Kidney epithelial cell (primary cell): ENCODE measurements around the gene WSB1. TPM values are rescaled to one million over a fixed set of nuclear protein-coding genes. Genes with fewer than 3 reads are reported as not detected.
"Not testable (repeated sequence)": the region's sequence is repeated elsewhere in the genome, so short reads cannot be mapped to it uniquely, and the experiment has no call there.

Experiments
- DNase-seq: peaks from one replicate; pipeline ENCODE4 v3.0.0-alpha.2; 2010; ENCODE audit warnings: low read depth
- H3K27me3 ChIP-seq: 2 replicates; pipeline ENCODE4 v1.6.0; 2011; ENCODE audit warnings: low read length; ENCODE audit not compliant: control insufficient read depth, insufficient read depth
- H3K36me3 ChIP-seq: 2 replicates; pipeline ENCODE4 v1.5.1; 2011; ENCODE audit warnings: low read length; ENCODE audit not compliant: control insufficient read depth, insufficient read depth
- H3K4me3 ChIP-seq: 2 replicates; pipeline ENCODE4 v1.5.1; 2011; ENCODE audit warnings: low read depth, mild to moderate bottlenecking, control low read depth, low read length
- CTCF ChIP-seq: IDR thresholded peaks from 2 replicates; pipeline ENCODE4 v1.5.1; 2011; ENCODE audit warnings: mild to moderate bottlenecking, moderate library complexity, low read length, control low read depth, inconsistent platforms; ENCODE audit not compliant: insufficient read depth, poor library complexity, severe bottlenecking
- total RNA-seq: library from RNA; depleted of rRNA; stranded (reverse); fragments of >200 nt; gene quantifications from 2 replicates; pipeline ENCODE4 v1.2.3, GENCODE V29; 2015

The WSB1 gene
- total RNA-seq, 1 donor from 2014 or later, result 127 TPM

GRCh38 chr17:27247958-27248342 is 46.0 kb upstream of the WSB1 start:
- Histone ChIP-seq H3K4me3 (no peak overlapping the region), H3K36me3 (no peaks in the 10 kb centered on the region), H3K27me3 (no peaks in the 10 kb centered on the region)
- no peak for TF ChIP-seq CTCF
- no peak for DNase-seq

DNA sequence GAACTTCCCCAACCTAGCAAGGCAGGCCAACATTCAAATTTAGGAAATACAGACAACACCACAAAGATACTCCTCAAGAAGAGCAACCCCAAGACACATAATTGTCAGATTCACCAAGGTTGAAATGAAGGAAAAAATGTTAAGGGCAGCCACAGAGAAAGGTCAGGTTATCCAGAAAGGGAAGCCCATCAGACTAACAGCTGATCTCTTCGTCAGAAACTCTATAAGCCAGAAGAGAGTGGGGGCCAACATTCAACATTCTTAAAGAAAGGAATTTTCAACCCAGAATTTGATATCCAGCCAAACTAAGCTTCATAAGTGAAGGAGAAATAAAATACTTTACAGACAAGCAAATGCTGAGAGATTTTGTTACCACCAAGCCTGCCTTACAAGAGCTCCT is 43.1 kb upstream of the WSB1 start:
- H3K27me3 ChIP-seq, H3K36me3 ChIP-seq, H3K4me3 ChIP-seq, DNase-seq: not testable (repeated sequence)

GRCh38 chr17:27254802-27255201 is 39.1 kb upstream of the WSB1 start:
- DNase-seq, H3K36me3 ChIP-seq, H3K4me3 ChIP-seq, H3K27me3 ChIP-seq: not testable (repeated sequence)

- no peak for DNase-seq
- Histone ChIP-seq H3K36me3 (no peaks in the 10 kb centered on the region), H3K27me3 (no peaks in the 10 kb centered on the region), H3K4me3 (no peak overlapping the region)
- no peak for TF ChIP-seq CTCF
These were observed 37.5 kb upstream of the WSB1 start for GRCh38 chr17:27256225-27257030.

- Histone ChIP-seq H3K36me3 (no peaks in the 10 kb centered on the region), H3K27me3 (no peaks in the 10 kb centered on the region), H3K4me3 (no peak overlapping the region)
- TF ChIP-seq CTCF, result no peak
- no peak for DNase-seq
These were observed 36.9 kb upstream of the WSB1 start for GRCh38 chr17:27257031-27257357.

DNA sequence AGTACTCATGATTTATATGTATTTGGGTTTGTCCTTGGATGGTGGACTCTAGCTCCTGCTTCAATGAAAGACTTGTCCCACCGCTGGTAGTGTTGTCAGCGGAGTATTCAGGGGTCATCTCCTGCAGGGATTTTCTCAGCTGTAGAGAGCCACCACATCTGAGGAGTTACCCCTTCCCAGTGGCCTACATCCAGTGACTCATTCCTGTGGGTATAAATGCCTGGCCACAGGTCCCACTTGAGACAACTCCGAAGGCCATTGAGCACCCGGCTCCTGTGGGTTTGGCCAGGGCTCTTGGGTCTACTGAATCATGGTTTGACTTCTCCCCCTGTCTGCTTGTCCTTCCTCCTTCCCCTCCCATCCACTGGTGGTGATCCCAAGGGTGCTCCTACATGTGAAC is 34.6 kb upstream of the WSB1 start:
- no peak overlapping the region for H3K4me3 ChIP-seq
- no peaks in the 10 kb centered on the region for H3K36me3 ChIP-seq
- no peak for DNase-seq
- no peak for TF ChIP-seq CTCF
- H3K27me3 ChIP-seq, result no peaks in the 10 kb centered on the region

GRCh38 chr17:27263386-27263785 is 30.5 kb upstream of the WSB1 start:
- DNase-seq, result no peak
- no peak overlapping the region for H3K4me3 ChIP-seq
- no peak for TF ChIP-seq CTCF
- no peaks in the 10 kb centered on the region for H3K27me3 ChIP-seq
- no peaks in the 10 kb centered on the region for H3K36me3 ChIP-seq
